Omental fat pad (tissue), 4 donors: ENCODE measurements around the gene MORC4. TPM values are rescaled to one million over a fixed set of nuclear protein-coding genes. Genes with fewer than 3 reads are reported as not detected.

Experiments used
- ATAC-seq: fragments of 150-250 bp; one replicate; pipeline ENCODE4 v1.9.1; 2016; ENCODE audit warnings: mild to moderate bottlenecking, moderate library complexity; ENCODE audit not compliant: low FRiP score
- DNase-seq: peaks from one replicate; pipeline ENCODE4 v3.0.0-alpha.2; 2019; ENCODE audit warnings: low spot score
- CTCF ChIP-seq, 3 donors: fragments of 450-650 bp; IDR thresholded peaks; one replicate each; pipeline ENCODE4 v1.5.1; 2016 to 2017; ENCODE audit warnings: antibody characterized with exemption in 3 of 3, mild to moderate bottlenecking in 3 of 3, moderate library complexity in 2 of 3
- total RNA-seq, 4 donors: library from RNA; depleted of rRNA; stranded (reverse); fragments of >200 nt; gene quantifications; one replicate each; pipeline ENCODE4 v1.1.0, GENCODE V29; 2016

Gene MORC4
- total RNA-seq, 4 donors from 2014 or later: 19.1 to 22.3 (median 20.4) TPM

DNA sequence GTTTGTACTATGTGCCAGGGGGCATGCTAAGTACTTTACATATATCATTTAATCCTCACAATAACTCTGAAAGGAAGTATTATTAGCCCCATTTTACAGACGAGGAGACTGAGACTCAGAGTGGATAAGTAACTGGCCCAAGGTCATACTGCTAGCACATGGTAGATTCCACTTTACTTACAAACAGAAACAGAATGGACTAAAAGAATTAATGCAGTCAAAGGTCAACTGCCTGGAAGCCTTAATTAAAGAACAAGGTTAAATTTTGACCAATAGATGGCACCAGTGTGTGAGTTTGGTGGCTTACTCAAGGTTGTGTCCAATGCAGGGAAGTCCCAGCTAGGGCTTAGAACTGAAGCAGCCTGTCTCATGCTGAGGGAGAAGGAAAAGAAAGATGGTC is 101.5 kb downstream of the MORC4 start:
- TF ChIP-seq CTCF (IDR thresholded peaks at IDR 0.05): no peak
- ATAC-seq: no peak
- no peak for DNase-seq

GRCh38 chrX:106897259-106897658 is 102.8 kb downstream of the MORC4 start:
- DNase-seq (no peak), ATAC-seq (no peak)
- no peak for TF ChIP-seq CTCF (IDR thresholded peaks at IDR 0.05)

DNA sequence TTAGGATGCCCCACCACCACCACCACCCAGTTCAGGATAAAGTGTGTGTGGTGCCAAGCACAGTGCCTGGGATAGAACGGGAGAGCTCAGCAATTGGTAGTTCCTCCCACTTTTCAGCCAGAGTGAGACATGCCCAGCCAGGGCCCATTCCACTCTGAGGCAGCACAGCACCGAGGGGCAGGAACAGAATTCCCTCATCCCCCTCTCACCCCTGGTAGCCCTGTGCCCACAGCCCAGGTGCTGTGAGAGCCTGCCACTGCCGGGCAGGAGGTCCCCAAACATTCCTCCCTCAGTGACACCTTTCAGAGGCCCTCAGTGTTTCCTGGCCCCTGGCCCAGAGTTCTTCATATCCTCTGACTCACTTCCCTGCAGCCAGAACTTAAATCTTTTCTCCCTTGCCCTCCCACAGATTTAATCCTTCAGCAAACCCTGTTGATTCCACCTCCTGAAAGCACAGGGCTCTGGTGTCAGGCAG is 105.0 kb downstream of the MORC4 start:
- no peak for TF ChIP-seq CTCF (IDR thresholded peaks at IDR 0.05)
- ATAC-seq (peak; percentile 61), DNase-seq (no peak)

DNA sequence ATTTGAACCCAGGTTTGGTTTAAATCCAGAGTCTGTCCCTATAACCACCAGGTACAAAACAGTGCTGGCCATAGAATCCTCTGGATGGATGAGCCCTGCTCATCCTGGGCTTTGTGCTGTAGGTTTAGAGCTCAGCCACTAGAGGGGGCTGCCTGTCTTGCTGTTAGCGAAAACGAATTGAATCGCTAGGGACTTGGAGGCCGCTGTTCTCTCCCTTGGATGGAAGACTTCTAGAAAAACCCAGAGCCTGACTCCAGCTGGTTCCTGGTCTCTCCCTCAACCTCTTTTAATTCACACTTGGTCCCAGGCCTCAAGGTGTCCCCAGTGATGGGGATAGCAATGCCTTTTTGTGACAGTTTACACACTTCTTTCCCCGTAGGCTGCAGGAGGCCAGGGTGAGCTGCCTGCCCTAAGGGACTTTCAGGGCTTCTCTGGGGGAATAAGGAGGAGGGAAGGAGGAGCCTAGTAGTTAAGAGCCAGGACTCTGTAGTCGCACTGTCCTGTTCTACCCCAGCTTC is 105.6 kb downstream of the MORC4 start:
- ATAC-seq: peak; percentile 76
- no peak for DNase-seq
- TF ChIP-seq CTCF (IDR thresholded peaks at IDR 0.05): peak in 1 of 3 donors; percentile 55

DNA sequence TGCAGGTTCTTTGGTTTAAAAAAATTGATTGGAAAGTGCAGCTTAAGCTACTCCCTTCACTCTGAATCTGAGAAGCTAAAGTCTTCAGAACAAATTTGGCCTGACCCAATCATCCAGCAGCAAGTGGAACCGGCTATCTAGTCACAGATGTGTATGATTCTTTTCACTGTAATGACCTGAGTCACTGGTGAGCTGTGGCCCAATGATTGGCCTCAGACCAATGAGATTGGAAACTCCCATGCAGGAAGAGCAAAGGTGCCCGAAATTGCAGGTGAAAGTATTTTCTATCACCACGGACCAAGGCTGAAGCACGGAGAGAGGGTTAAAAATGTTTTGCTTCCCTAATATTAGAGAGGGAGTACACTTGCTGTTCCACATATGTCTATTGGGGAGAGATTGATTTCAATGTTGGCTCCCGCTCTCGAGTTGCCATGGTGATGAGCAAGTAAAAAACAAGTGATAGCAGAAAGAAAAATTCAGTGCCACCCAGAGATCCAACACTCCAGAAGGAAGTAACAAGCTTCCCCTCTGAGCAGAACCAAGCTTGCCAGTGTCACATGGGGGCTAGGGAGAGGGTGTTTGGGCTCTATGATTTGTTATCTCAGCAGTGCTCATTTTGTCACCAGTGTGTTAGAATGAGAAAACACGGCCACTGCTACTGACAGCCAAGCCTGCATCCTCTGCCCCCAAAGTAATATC is 108.1 kb downstream of the MORC4 start:
- DNase-seq: no peak
- no peak for TF ChIP-seq CTCF (IDR thresholded peaks at IDR 0.05)
- ATAC-seq: no peak

Other genes starting within 250 kb of the MORC4 start
- gene TBC1D8B, start 197.5 kb downstream of the MORC4 start, total RNA-seq: 1 to 10 TPM; 3.5 to 9.5 (median 7.0) TPM
- under 1 TPM in 1 of 4 donors, not detected in 3; 0.82 TPM for gene RIPPLY1, start 96.9 kb downstream of the MORC4 start, total RNA-seq
- gene CLDN2, start 79.8 kb downstream of the MORC4 start, total RNA-seq: 1 to 10 TPM in 1 of 4 donors, under 1 TPM in 3; 0.24 to 2.4 (median 0.30) TPM
- gene RBM41, start 118.6 kb upstream of the MORC4 start, total RNA-seq: 10 to 100 TPM in 2 of 4 donors, 1 to 10 TPM in 2; 8.5 to 21.0 (median 10.9) TPM
- gene NUP62CL, start 206.2 kb upstream of the MORC4 start, total RNA-seq: under 1 TPM in 2 of 4 donors, not detected in 2; 0.74 to 0.84 TPM
- gene DNAAF6, start 206.4 kb upstream of the MORC4 start, total RNA-seq: not detected